NCI-H774 (cell line): ENCODE results near the gene EIF2S2.
A peak's percentile ranks its signal among the peaks of the same experiment; 100 is the strongest.
"Not testable (repeated sequence)": the region's sequence is repeated elsewhere in the genome, so short reads cannot be mapped to it uniquely, and the experiment has no call there.

ENCODE experiments used
- DNase-seq: peaks from one replicate; lab custom pipeline; 2025; lab: John Stamatoyannopoulos, UW

EIF2S2 gene

GRCh38 chr20:34111702-34112599 is at the start of gene EIF2S2:
TSS of gene EIF2S2 (minus strand) at chr20:34112243. CDS start at chr20:34112110, 133 bp downstream.
- DNase-seq, result peak; percentile 98

GRCh38 chr20:34157697-34158096 is 45.7 kb upstream of the EIF2S2 start:
- not testable (repeated sequence) for DNase-seq

- no peak for DNase-seq
Measured at GRCh38 chr20:34155836-34156235, 43.8 kb upstream of the EIF2S2 start.

- not testable (repeated sequence) for DNase-seq
Measured at GRCh38 chr20:34153169-34153568, 41.1 kb upstream of the EIF2S2 start.

- DNase-seq, result not testable (repeated sequence)
Measured at GRCh38 chr20:34152073-34152472, 40.0 kb upstream of the EIF2S2 start.

- DNase-seq, result no peak
Measured at GRCh38 chr20:34150306-34151000, 38.4 kb upstream of the EIF2S2 start.

- no peak for DNase-seq
Measured at GRCh38 chr20:34145280-34145819, 33.3 kb upstream of the EIF2S2 start.

- no peak for DNase-seq
Measured at GRCh38 chr20:34143951-34144350, 31.9 kb upstream of the EIF2S2 start.

GRCh38 chr20:34142121-34142520 is 30.1 kb upstream of the EIF2S2 start:
- DNase-seq, result no peak

GRCh38 chr20:34141293-34141692 is 29.2 kb upstream of the EIF2S2 start:
- no peak for DNase-seq

GRCh38 chr20:34135525-34136275 is 23.7 kb upstream of the EIF2S2 start:
- not testable (repeated sequence) for DNase-seq

GRCh38 chr20:34133365-34133860 is 21.4 kb upstream of the EIF2S2 start:
- DNase-seq, result not testable (repeated sequence)

GRCh38 chr20:34132943-34133342 is 20.9 kb upstream of the EIF2S2 start:
- not testable (repeated sequence) for DNase-seq

GRCh38 chr20:34132491-34132890 is 20.4 kb upstream of the EIF2S2 start:
- not testable (repeated sequence) for DNase-seq

- no peak for DNase-seq
Measured at GRCh38 chr20:34131491-34131890, 19.4 kb upstream of the EIF2S2 start.

GRCh38 chr20:34129518-34130162 is 17.6 kb upstream of the EIF2S2 start:
- DNase-seq, result peak; percentile 7

- no peak for DNase-seq
Measured at GRCh38 chr20:34127792-34128191, 15.7 kb upstream of the EIF2S2 start.

GRCh38 chr20:34124469-34125249 is 12.6 kb upstream of the EIF2S2 start:
- no peak for DNase-seq

- no peak for DNase-seq
Measured at GRCh38 chr20:34123309-34123708, 11.3 kb upstream of the EIF2S2 start.

- no peak for DNase-seq
Measured at GRCh38 chr20:34122274-34122980, 10.4 kb upstream of the EIF2S2 start.
